DMS114 treated with DMSO at 0.1 percent for 48 hours (cell line): ENCODE measurements around the gene GHITM.
"Not testable (repeated sequence)": the region's sequence is repeated elsewhere in the genome, so short reads cannot be mapped to it uniquely, and the experiment has no call there.

Experiments used
- DNase-seq: peaks from one replicate; lab custom pipeline; 2025; ENCODE audit not compliant: unreplicated experiment; lab: John Stamatoyannopoulos, UW

GHITM gene

GRCh38 chr10:84175436-84175835 lies 36.1 kb downstream of the GHITM start:
- DNase-seq, result no peak

GRCh38 chr10:84176351-84176750 lies 37.0 kb downstream of the GHITM start:
- no peak for DNase-seq

DNA sequence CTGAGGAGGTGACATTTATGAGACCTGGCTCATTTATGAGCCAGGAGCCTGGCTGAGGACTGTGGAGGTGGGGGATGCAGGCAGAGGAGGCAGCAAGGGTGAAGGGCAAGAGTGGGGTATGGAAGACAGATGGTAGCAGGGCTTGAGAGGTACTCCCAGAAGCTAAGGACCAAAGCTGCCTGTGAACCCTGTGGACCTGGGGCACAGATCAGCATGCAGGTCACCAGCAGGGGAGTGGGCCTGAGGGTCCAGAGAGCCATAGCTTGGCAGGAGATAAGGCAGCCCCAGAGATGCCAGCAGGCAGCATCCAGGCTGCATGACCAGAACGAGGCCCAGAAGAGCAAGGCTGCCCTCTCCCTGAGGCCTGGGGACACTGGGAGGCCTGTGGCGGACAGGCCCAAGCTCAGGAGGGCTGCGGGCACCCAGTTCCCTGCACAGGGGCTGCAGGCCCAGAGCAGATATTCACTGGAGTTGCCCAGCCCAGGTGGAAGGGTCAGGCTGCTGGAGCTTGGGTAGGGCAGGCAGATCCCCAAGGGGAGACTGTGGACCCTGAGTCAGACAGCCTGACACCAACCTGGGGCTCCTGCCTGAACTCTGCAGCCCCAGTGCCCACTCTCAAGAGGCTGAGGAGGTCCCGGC lies 37.6 kb downstream of the GHITM start:
- no peak for DNase-seq

DNA sequence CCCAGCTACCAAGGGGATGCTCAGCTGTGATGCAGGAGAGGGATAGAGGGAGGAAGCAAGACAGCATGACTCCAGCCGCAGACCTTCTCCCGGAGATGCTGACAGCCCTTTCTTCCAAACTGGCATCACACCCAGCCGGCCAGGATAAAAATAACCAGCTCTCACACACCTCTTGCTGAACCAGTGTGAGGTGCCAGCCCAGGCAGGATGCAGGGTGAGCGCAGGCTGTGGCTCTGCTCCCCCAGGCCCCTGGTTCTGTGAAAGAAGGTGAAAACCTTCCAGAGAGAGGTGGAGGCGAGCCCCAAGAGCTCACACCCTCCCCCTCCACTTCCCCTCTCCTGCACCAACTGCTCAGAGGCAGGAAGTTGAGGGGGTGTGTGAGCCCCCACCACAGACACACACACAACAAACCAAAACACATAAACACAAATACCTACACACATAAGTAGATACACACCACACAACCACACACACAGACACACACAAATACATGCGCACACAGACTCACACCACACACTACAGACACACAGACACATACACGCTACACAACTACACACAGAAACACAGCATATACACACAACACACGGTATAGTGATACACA lies 38.3 kb downstream of the GHITM start:
- no peak for DNase-seq

DNA sequence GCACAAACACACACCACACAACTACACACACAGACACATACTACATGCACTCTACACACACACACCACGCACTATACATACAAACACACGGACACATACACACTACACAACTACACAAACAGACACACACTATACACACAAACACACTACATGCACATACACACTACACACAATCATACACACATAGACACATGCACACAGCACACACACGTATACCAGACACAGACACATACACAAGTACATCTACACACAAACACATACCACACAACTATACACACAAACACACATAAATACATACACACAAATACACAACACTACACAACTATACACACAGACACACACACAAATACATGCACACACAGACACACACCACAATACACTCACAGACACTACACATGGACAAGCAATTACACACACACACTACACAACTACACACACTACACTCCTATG lies 38.9 kb downstream of the GHITM start:
- no peak for DNase-seq

DNA sequence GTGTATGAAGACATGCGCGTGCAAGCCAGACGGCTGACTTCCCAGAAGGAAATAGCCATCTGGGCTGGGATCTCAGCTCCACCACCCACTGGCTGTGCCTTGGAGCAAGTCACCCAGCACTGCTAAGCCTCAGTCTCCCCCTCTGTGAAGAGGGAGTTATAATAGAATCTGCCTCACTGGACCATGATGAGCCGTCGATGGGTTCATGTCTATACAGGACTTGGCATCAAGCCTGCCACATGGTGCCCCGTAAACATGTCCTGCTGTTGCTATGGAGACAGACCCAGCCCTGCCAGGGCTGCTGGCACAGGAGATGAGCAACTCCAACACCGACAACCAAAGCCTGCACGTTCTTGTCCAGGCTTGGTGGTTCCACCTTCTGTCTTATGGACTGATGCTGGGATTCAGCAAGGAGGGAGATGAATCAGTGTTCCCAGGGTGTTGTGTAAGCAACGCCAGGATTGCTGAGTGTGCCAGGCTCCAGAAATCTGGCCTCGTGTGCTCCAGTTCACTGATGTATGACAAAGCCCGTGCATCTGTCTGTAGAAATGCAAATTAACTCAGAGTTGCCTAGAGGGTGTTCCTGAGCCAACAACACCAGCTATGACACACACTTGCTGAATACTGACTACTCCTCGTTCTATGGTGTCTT lies 39.9 kb downstream of the GHITM start:
- DNase-seq, result no peak

DNA sequence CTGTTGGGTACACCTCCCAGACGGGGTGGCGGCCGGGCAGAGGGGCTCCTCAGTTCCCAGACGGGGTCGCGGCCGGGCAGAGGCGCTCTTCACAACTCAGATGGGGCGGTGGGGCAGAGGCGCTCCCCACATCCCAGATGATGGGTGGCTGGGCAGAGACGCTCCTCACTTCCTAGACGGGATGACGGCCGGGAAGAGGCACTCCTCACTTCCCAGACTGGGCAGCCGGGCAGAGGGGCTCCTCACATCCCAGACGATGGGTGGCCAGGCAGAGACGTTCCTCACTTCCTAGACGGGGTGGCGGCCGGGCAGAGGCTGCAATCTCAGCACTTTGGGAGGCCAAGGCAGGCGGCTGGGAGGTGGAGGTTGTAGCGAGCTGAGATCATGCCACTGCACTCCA lies 41.1 kb downstream of the GHITM start:
- DNase-seq, result not testable (repeated sequence)

DNA sequence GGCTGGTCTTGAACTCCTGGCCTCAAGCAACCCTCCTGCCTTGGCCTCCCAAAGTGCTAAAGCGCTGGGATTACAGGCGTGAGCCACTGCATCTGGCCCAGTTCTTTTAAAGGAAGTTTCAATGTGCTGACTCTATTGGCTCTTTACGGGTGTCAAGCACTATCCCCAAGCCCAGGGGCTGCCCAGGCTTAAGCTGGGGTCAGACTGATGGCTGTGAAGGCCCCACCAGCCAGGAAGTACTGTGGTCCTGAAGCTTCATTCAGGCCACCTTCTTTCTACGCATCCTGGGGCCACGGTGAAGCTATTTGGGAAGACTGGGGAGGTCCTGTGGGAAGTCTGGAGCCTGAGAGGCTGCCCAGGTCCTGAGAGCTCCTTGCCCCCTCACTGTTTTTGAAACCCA lies 42.3 kb downstream of the GHITM start:
- no peak for DNase-seq

GRCh38 chr10:84184517-84184916 lies 45.2 kb downstream of the GHITM start:
- no peak for DNase-seq

GRCh38 chr10:84185526-84186175 lies 46.3 kb downstream of the GHITM start:
- no peak for DNase-seq

DNA sequence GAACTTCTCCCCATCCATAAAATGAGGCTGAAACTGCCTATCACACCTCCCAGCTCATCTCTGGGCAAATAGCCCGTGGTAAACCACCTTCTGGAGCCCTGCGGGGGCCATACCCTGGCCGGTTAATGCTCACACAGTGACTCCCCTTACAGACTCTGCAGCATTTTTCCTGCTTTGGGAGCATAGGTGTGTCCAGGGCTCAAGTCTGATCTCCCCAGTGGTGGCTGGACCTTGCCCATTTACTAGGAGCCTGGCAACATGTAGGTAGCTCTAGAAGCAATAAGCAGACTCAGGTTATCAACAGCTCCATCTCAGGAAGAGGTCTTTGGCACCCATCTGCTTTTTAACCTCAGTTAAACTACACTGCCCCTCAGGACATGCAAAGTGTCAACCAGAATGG lies 49.5 kb downstream of the GHITM start:
- no peak for DNase-seq

DNA sequence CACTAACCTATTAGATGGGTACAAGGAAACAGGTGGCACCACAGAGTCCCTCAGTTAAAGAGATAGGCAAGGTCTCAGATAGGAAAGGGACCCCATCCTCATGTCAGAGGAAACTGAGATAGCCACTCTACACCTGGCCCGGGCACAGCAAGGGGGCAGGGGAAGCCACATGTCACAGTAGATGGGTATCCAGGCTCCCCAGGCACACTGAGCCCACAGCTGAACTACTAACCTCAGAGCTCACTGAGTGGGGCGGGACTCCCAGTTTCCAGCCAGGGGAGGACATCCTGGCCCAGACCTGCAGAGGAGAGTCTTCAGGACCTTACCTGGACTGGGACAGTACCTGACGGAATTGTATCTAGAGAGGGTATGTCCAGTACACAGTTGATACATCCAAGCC lies 51.3 kb downstream of the GHITM start:
- no peak for DNase-seq

GRCh38 chr10:84191106-84191505 lies 51.8 kb downstream of the GHITM start:
- DNase-seq, result no peak

- DNase-seq, result no peak
Observed at GRCh38 chr10:84193327-84193726, 54.0 kb downstream of the GHITM start.

- no peak for DNase-seq
Observed at GRCh38 chr10:84193846-84194423, 54.6 kb downstream of the GHITM start.

- peak; percentile 16 for DNase-seq
Observed at GRCh38 chr10:84194424-84195043, 55.2 kb downstream of the GHITM start, which contains the start of gene CDHR1. Gene CDHR1, plus strand, starts transcription at chr10:84194537. Its CDS starts 224 bp downstream, at chr10:84194761.

DNA sequence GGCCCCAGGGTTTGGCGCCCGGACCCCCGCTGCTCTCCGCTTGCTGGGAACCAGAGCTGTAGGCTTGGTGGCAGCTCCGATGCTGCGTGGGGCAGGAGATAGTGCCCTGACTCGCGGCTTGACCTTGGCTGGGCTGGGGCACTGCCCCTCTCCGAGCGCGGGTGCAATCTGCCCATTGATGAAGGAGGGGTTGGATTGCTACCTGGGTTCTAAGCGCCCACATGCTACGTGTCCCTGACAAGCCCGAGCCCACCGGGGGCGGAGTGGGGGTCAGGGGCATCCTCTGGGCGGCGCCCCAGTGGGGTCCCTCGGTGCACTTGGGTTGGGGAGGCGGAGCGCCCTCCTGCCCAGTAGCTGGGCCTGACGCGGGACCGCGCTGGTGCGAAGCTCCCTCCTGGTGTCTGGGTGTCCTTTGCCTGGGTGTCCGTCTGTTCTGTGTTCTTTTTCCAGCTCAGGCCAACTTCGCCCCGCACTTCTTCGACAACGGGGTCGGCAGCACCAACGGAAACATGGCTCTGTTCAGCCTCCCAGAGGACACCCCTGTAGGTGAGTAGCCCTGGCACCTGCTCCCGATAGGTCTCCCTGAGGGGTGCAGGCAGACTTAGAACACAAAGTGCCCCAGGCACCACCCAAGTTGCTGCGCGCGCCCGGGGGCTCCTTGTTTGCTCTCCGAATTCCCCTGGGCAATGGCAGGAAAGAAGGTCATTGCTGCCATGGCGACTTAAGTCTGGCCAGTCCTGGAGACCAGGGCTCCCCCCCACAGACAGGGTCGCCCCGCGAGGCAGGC lies 55.9 kb downstream of the GHITM start:
- DNase-seq, result no peak

- no peak for DNase-seq
Observed at GRCh38 chr10:84196083-84196482, 56.8 kb downstream of the GHITM start.

DNA sequence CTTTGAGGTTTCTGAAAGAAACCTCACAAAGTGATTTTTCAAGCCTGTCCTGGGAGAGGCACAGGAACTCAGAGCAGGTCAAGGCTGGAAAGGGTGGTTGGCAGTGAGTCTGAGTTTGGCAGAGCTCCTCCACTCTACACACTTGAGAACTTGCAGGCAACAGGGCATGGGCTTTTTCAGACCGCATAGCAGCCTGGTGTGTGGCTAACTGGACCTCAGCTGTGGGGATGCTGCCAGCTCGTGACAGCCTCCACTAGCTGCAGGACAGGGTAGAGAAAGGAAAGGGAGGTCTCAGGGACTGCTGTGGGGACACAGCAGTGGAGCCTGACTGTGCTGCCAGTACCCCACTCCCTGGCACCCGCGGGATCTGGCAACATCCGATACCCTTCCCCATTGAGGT lies 57.6 kb downstream of the GHITM start:
- no peak for DNase-seq

- DNase-seq, result no peak
Observed at GRCh38 chr10:84197643-84198042, 58.3 kb downstream of the GHITM start.
